OCI-LY7 (cell line): ENCODE data around the gene SLC17A4.

Source experiments
- EZH2phosphoT487 ChIP-seq: fragments of 200-600 bp; sonication (generic); IDR thresholded peaks from 2 replicates; pipeline ENCODE4 v1.6.1; 2018; ENCODE audit warnings: low read depth, borderline replicate concordance, mild to moderate bottlenecking, mixed run types, antibody characterized with exemption, low read length, moderate library complexity, mixed read lengths
- TF ChIP-seq, protein P1 (sequence below): fragments of 200-600 bp; sonication (generic); conservative IDR thresholded peaks from 2 replicates; pipeline ENCODE4 v1.5.1; 2014; ENCODE audit warnings: mild to moderate bottlenecking, antibody characterized with exemption, low read length, moderate library complexity, mixed read lengths

DNA sequence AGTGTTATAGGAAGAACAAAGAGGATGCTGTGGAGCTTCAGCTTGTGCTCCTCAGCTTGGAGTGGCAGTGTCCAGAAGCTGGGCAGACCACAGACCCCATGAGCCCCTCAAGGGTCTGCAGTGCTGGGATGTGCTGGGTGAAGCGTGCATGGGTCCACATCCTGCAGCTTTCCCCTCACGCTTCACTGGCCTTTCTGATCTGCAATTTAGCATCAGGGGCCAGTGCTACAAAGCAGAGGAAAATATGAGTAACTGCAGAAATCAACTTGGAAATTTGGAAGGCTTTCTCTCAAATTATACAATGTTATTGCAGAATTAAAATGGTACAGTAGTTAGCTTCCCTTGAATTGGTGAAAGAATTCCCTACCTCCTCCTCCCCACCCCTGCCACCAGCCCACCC, 10.1 kb downstream of the SLC17A4 start:
- TF ChIP-seq, protein P1, sequence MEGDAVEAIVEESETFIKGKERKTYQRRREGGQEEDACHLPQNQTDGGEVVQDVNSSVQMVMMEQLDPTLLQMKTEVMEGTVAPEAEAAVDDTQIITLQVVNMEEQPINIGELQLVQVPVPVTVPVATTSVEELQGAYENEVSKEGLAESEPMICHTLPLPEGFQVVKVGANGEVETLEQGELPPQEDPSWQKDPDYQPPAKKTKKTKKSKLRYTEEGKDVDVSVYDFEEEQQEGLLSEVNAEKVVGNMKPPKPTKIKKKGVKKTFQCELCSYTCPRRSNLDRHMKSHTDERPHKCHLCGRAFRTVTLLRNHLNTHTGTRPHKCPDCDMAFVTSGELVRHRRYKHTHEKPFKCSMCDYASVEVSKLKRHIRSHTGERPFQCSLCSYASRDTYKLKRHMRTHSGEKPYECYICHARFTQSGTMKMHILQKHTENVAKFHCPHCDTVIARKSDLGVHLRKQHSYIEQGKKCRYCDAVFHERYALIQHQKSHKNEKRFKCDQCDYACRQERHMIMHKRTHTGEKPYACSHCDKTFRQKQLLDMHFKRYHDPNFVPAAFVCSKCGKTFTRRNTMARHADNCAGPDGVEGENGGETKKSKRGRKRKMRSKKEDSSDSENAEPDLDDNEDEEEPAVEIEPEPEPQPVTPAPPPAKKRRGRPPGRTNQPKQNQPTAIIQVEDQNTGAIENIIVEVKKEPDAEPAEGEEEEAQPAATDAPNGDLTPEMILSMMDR = no peak
- TF ChIP-seq EZH2phosphoT487 = no peak
